Measurements from ENCODE around the gene ZDHHC14.

- TF ChIP-seq CTCF (IDR thresholded peaks at IDR 0.05) (peak in 1 of 4 experiments; percentile 4), POLR2AphosphoS5 (IDR thresholded peaks at IDR 0.05) (no peak), POLR2A (IDR thresholded peaks at IDR 0.05) (no peak), EP300 (IDR thresholded peaks at IDR 0.05) (no peak)
Observed at GRCh38 chr6:157461000-157461915, 80.3 kb downstream of the ZDHHC14 start.
